ENCODE data around the gene TIMM22. TPM values are rescaled to one million over a fixed set of nuclear protein-coding genes. Genes with fewer than 3 reads are reported as not detected.

TIMM22 gene
- total RNA-seq, result 12.9 and 18.0 TPM in 2 replicates

GRCh38 chr17:996554-997344 is at the start of gene TIMM22:
TIMM22 (plus strand) TSS chr17:997129; CDS start chr17:997143, 14 bp downstream.

GRCh38 chr17:979539-980405 is 17.2 kb upstream of the TIMM22 start, which contains the start of gene NXN:
NXN (minus strand) TSS chr17:979776.

Other genes with a start within 250 kb of the TIMM22 start
- 9.7 and 16.3 TPM in 2 replicates for gene GEMIN4, start 244.9 kb upstream of the TIMM22 start, total RNA-seq
- gene GLOD4, start 214.8 kb upstream of the TIMM22 start, total RNA-seq, result 55.2 and 143 TPM in 2 replicates
- gene MRM3, start 214.8 kb upstream of the TIMM22 start, total RNA-seq, result 18.5 and 28.7 TPM in 2 replicates
- gene NXN, start 17.4 kb upstream of the TIMM22 start, total RNA-seq, result 25.2 and 50.4 TPM in 2 replicates
- 38.8 and 64.9 TPM in 2 replicates for gene ABR, start 182.9 kb downstream of the TIMM22 start, total RNA-seq

All from uterine smooth muscle cell (primary cell).